ENCODE results near the gene RNF4.
"Not testable (repeated sequence)": the region's sequence is repeated elsewhere in the genome, so short reads cannot be mapped to it uniquely, and the experiment has no call there.

Gene RNF4

GRCh38 chr4:2486981-2487380, 18.1 kb downstream of the RNF4 start:
- DNase-seq (ENCODE audit: low spot score), result no peak

DNA sequence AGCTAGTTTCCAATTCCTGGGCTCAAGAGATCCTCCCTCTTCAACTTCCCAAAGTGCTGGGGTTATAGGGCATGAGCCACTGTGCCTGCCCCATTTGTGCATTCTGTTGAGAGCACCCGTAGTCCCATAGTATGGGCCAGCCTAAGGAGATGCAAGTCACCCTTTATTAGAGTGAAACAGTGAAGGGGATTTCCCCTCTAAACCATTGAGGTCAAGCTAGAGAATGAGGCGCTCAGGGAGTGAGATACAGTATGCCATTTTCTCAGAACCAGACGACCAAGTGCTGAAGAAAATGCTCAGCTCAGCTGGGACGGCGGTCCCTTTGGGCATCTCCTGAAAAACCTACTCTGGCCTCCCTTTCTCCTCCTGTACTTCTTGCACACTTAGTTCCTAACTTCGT, 18.7 kb downstream of the RNF4 start:
- no peak for DNase-seq (ENCODE audit: low spot score)

GRCh38 chr4:2489081-2489805, 20.3 kb downstream of the RNF4 start:
- DNase-seq (ENCODE audit: low spot score), result no peak

DNA sequence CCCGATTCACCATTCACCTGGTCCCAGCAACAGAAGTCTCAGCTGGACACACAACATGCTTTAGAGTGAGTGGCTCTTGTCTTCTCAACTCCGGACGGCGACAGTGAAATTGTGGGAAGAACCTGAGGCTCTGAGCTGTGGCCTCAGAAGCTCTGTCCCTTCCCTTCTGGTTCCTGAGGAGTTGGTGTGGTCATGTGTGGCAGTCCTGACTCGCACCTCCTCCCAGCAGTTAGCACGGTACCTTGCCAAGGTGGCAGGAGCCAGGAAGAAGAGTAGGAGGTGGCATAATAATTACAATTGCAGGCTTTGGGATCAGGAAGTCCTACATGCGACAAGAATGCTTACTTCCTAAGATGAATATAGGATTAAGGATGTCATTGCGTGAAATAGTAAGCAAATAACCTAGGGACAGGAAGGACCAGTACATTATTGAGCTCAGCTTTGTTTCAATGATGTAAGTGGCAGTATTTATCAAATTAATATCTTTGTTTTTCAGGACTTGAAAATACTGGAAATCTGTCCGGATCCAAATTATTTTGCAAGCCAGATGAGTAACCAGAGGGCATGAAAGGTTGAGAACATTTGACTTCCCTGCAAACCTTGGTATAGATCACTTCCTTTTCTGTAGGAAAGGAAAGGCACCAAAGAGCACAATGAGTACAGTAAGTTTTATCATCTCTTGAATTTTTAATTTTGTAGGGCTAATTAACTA, 21.1 kb downstream of the RNF4 start:
- DNase-seq (ENCODE audit: low spot score), result no peak

DNA sequence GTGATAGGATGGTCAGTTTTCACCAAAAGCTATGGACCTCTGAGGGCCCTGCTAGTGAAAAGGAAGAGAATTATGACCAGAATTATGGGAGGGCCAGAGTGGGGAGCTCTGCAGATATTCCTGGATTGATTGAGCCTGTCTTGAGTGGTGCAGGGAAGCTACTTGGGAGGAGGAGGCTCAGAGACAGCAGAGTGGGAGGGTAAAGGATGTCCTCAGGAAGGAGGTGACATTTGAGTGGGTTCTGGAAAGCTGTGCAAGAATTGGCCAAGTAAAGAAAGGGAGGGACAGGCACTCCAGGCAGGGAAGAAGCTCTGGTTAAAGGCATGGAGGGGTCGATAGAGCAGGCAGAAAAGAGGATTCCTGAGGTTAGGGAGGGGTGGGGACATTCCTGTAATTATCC, 24.1 kb downstream of the RNF4 start:
- no peak for DNase-seq (ENCODE audit: low spot score)

DNA sequence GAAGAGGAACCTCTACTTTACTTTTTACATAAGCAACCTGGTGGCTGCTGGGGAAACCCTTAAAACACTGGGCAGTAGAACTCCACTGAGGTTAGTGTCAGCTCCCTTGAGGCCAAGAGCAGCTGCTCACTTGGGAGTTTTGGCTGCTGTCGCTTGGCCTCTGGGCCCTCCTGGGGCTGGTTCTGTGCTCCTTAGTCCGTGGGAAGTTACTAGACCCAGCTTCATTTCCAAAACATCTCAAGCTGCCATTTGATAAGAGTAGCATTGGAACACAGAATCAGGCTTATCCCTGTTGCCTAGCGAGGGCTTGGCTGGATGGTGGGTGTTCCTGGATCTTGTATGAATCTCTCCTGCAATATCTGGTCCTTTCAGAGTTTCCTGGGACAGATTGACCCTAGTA, 26.1 kb downstream of the RNF4 start:
- DNase-seq (ENCODE audit: low spot score), result no peak

DNA sequence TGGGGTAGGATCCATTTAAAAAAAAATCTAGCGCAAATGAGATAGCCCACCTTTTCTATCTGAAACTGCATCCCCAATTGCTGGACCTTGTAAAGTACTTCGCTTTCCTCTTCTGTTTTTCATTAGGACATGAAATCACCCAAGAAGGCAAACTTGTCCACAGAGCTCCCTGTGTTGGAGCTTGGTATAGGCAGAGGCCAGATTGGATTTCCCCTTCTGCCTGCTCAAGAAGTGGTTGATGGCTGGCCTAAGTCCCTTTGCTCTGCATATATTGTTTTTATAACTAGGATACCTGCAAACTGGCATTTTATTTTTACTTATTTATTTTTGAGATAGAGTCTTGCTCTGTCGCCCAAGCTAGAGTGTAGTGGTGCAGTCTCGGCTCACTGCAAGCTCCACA, 28.4 kb downstream of the RNF4 start:
- no peak for DNase-seq (ENCODE audit: low spot score)

DNA sequence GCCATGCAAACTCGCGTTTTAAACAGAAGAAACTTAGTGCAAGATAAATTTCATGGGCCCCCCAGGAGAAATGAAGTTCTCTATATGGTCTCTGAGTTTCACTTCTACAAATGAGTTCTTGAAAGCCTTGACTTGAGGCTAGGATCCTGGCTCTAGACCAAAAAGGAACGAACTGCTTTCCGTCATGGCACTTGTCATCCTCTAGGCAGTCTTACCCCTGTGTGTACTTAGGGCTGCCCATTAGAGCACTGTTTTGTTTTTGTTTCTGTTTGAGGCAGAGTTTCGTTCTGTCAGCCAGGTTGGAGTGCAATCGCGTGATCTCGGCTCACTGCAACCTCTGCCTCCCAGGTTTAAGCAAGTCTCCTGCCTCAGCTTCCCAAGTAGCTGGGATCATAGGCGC, 29.0 kb downstream of the RNF4 start:
- no peak for DNase-seq (ENCODE audit: low spot score)

DNA sequence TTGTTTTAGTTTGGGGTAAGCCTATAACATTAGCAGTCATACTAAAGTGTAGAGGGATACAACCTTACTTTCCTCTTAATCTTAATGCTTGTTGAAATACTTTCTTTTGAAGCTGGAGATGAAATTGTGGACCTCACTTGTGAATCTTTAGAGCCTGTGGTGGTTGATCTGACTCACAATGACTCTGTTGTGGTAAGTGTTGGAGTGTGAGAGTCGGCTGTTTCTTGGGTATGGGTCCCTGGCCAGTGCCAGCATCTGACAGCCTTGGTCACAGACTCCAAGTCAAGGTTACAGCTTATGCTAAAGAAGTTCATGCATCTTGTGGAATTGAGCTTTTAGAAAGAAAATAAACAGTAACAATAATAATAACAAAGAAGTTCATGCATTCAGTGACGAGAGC, 31.6 kb downstream of the RNF4 start:
- no peak for DNase-seq (ENCODE audit: low spot score)

DNA sequence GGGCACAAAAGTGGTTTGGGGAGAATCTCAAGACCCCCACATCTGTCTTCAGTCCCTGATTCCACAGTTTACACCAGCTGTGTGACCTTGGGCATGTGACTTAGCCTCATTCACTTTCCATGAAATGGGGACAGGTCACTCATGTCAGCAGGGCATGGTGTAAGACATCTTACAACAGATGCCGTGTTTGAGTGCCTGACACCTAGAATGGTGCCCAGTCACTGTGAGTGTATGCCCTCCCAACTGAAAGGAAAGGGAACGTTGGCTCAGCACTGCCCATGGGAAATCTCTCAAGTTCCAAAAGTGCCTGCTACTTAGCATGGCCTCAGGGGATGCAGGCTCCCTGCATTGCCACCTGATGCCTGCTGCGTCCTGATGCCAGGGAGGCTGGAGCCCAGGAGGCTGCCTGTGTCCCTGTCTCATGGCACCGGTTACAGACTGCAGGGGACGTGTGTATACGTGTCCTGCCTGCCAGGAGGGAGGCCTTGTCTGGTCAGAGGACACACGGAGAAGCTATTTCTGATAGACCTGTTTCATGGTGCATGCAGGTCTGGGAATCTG, 32.2 kb downstream of the RNF4 start:
- no peak for DNase-seq (ENCODE audit: low spot score)

DNA sequence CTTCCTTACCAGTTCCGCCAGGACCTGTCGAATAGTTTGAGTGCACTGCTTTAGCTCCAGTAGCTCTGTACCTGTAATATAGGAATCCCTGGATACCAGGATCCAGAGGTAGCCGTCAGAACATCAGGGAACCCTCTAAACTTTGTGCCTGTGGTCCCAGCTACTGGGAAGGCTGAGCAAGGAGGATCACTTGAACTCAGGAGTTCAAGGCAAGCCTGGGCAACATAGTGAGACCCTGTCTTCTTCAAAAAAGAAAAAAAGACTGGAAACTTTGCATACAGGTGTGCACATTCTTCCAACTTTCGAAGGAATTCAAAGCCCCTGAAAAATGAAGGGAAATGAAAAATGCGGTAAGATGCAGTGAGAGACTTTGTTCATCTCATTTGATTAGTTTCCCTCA, 34.9 kb downstream of the RNF4 start:
- no peak for DNase-seq (ENCODE audit: low spot score)

DNA sequence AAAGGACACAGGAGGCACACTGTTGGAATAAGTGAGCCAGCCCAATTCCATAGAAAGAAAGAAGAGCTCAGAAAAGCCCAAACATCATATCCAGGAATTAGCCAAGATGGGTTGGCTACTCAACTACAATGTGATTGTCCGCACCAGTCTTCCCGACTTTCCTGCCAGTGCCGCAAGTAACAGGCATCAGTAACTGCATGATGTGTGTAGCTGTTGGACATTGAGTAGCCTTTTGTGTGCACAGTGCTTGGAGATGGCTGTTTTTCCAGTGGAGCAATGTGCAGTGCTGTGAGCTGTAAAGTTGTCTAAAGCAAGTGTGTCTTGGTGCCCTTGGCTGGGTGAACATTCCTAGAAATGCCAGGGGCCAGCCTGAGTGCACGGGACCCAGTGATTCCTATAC, 38.4 kb downstream of the RNF4 start:
- no peak for DNase-seq (ENCODE audit: low spot score)

- DNase-seq (ENCODE audit: low spot score), result no peak
These were observed 38.9 kb downstream of the RNF4 start for GRCh38 chr4:2507855-2508254.

- no peak for DNase-seq (ENCODE audit: low spot score)
These were observed 41.7 kb downstream of the RNF4 start for GRCh38 chr4:2510351-2511259.

DNA sequence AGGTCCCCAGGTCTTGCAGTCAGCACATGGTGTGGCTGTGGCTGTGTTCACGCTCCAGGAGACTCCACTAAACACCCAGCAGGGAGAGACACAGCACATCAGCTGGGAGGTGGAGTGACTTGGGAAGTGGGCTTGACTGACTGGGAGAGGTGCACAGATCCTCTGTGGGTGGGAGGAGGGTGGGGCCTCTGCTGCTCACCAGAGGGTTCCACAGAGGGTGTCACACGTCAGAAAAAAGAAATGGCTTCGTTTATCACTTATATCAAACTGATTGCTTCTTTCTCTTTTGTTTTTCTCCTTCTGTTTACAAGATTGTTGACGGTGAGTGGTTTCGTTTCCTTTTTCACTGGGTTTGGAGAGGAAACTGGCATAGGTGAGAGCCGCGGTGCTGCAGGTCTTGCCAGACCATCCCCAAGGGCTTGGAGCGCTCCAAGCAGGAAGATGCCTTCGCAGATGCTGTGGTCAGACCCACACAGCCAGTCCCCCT, 42.8 kb downstream of the RNF4 start:
- no peak for DNase-seq (ENCODE audit: low spot score)

- DNase-seq (ENCODE audit: low spot score), result no peak
These were observed 43.7 kb downstream of the RNF4 start for GRCh38 chr4:2512396-2513135.

DNA sequence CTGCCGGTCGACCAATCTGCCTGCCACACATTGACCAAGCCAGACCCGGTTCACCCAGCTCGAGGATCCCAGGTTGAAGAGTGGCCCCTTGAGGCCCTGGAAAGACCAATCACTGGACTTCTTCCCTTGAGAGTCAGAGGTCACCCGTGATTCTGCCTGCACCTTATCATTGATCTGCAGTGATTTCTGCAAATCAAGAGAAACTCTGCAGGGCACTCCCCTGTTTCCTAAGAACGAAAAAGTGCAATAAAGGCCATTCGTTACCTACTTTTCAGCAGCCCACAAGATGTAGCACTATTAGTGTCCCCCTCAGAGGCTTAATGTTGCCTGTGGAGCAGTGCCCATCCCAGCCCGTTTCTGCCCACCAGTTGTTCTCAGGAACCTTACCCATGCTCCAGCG, 45.3 kb downstream of the RNF4 start:
- DNase-seq (ENCODE audit: low spot score), result not testable (repeated sequence)

GRCh38 chr4:2514944-2515343, 46.0 kb downstream of the RNF4 start:
- DNase-seq (ENCODE audit: low spot score), result not testable (repeated sequence)

DNA sequence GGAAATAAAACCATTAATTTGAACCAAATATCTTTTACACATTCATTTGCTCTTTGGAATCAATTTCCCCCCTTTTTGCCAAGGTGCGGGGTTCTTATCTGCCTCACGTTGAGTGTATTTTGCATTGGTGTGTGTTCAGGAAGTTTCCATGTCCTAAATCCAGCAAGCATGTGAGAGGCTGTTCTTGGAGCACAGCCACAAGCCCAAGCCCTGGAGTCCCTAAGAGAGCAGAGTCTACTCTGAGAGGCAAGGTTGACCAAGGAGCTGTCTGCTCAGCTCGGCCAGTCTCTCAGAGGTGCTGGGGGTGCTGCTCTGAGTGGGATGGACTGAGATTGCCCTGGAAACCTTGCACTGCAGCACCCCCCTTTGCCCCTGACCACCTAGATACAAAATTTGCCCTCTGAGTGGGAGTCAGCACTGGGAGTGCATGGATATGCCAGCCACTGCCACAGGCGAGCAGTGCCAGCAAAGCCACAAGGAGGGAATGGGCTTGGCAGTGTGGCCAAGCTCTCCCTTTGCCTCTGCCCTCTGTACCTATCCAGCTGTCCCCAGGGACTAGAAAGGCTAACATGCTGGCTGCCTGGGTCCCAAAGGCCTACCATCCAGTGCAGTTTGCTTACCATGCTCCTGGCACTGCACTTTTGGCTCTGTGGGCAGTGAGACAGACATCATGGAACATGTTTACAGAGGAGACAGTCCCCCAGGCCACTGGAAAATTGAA, 47.1 kb downstream of the RNF4 start:
- DNase-seq (ENCODE audit: low spot score), result no peak

DNA sequence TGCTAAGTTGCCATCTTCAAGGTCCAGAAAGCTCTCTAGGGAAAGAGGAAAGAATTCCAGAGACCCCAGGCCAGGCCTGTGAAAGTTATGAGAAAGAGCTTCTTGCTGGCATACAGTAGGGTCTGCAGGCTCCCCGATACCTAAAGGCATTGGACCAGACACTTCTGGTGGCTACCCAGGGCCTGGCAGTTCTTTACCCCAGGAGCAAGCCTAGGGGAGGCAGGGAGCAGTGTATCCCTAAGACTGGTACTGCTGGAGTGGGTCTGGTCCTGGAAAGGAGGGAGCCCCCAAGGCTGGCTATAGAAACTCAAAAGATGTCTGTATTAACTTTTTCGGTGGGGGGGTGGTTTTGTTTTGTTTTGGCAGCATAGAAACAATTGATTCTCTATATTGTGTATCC, 47.7 kb downstream of the RNF4 start:
- DNase-seq (ENCODE audit: low spot score), result no peak

GRCh38 chr4:2526559-2526958, 57.7 kb downstream of the RNF4 start:
- DNase-seq (ENCODE audit: low spot score), result no peak
